GM18505 (cell line): ENCODE measurements around the gene CYBA.
A peak's percentile ranks its signal among the peaks of the same experiment; 100 is the strongest.

Experiments
- ATAC-seq: cut with Tn5 transposase; IDR thresholded peaks from one replicate; pipeline ENCODE4 v1.9.1; 2021; ENCODE audit not compliant: unreplicated experiment
- POLR2A ChIP-seq: IDR thresholded peaks from 4 replicates; pipeline ENCODE4 v1.6.1; 2011; ENCODE audit warnings: borderline replicate concordance; ENCODE audit not compliant: insufficient read depth, insufficient read length; ENCODE audit errors: extremely low read depth

The CYBA gene

DNA sequence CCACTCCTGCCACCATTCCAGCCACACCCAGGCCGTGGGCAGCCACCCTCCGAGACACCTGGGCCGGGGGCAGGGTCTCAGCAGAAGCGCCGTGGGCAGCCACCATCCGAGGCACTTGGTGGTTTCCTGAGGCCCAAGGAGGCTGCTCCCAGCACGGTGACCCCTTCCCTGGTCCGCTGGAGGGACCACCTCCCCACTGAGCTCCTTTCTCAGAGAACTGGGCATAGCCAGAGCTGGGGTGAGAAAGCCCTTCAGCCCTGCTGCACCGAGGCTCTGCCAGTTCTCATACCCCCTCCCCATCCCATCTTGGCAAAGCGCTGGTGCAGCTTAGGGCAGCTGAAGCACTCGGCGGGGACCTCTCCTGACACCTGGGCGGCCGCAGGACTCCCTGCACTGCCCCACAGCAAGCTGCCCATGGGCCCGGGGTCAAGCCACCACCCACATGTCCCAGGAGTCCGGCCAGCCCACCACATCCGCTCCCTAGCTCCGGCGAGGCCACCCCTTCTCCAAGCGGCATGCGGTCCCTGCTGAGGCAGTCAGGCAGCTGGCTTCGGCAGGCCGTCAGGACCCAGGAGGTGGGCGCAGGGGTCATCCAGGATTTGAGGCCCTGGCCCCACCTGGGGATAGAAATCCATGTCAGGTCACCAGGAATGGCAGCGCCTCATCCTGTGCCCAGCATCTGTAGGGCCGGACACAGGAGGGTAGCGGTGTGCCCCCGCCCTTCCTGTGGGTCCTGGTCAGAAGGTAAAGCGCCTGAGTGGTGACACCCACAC, 1.3 kb upstream of the CYBA start:
- peak; percentile 11 for ATAC-seq

DNA sequence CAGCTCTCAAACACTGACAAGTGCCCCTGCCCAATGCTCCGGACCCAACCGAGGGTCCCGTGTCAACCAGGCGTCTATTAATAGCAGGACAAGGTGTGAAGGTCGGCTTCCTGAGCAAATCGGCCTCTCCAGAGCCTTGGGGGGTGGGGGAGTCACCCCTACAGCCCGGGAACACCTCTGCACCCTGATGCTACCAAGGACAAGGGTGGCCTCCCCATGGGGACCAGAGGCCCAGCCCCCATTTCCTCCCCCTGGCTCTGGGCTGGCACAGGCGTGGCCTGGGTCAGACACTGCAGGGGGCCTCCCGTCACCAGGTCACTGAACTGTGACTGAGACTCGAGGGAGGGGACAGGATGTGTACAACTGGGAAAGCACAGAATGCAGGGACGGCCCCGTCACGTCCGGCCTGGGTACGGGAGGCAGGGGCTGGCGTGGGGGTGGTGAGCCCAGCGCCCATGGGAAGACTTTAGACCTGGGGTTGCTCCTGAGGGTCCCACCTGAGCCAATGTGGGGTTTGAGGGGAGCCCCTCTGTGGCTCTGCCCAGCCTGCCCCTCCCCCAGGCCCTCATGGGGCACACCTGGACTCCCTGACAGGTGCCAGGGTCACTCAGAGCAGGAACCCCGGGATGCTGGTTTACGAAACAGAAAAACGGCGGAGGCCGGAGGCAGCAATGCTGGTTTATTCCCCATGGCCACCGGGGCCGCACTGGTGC, 579 bp upstream of the CYBA start:
- peak; percentile 65 for TF ChIP-seq POLR2A
- ATAC-seq: peak; percentile 63

More for the DNA sequence above, 1.3 kb upstream of the CYBA start:
- no peak for TF ChIP-seq POLR2A

DNA sequence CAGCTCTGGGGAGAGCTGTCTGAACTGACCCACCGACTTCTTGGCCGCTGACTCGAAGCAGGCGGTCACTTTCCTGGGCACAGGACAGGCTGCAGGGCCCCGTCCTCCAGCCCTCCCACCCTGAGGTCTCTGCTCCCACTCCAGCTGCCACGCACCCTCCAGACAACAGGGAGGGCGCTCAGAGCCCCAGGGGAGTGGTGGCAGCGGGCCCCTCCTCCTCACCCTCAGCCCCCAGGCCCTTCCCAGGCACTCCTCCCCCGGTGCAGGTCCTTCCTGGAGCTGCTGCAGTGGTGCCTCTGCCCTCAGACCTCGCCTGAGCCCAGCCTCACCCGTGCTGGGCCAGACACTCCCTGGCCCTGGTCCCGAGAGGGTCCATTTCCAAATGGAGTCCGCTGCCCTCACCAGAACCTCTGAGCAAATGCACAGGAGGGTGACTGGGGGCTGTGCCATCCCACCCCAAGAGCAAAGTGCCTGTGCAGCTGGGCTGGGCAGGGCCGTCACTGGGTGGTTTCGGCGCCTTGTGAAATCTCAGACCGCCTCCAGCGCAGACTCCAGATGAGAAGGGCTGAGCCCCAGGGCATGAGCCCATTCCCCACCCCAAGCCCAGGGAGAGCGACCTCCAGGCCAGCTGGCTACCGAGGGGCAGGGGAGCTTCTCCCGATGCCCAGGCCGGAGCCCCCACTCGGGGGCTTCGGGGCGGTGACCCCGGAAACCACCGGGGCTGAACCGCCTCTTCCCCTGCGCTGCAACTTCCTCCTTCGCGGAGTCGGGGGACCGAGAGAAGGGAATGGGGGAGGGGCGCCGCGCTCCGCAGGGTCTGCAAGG, 717 bp downstream of the CYBA start:
- ATAC-seq: peak; percentile 3
- peak; percentile 6 for TF ChIP-seq POLR2A

DNA sequence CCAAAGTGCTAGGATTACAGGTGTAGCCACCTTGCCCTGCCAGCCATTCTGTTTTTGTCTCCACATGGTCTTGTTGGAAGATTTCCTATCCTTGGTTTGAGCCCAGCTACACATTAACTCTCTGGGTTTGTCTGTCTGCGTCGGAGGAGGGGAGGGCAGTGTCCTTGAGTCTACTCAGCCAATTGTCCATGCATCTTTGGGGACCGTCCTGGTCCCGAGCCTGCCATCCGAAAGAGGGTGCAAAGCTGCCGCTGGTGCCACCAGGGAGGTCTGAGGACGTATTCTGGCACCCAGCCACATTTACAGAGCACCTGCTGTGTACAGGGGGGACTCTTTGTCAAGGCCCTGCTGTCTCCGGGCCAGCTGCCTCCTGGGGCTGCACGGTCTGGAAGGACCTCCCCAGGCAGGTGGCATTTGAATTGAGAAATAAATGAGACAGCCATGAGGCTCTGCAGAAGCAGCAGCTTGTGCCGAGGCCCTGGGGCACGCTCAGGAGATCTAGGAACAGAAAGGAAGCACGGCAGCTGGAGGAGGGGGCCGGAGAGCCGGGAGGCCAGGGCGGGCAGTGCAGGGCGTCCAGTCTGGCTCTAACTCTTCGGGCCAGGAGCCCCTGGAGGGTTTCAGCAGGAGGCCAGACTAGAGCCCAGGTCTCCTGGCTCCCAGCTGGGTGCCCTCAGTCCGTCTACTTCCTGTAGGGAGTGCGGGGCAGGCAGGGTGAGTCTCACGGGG, 1.5 kb downstream of the CYBA start:
- no peak for ATAC-seq
- TF ChIP-seq POLR2A: no peak

DNA sequence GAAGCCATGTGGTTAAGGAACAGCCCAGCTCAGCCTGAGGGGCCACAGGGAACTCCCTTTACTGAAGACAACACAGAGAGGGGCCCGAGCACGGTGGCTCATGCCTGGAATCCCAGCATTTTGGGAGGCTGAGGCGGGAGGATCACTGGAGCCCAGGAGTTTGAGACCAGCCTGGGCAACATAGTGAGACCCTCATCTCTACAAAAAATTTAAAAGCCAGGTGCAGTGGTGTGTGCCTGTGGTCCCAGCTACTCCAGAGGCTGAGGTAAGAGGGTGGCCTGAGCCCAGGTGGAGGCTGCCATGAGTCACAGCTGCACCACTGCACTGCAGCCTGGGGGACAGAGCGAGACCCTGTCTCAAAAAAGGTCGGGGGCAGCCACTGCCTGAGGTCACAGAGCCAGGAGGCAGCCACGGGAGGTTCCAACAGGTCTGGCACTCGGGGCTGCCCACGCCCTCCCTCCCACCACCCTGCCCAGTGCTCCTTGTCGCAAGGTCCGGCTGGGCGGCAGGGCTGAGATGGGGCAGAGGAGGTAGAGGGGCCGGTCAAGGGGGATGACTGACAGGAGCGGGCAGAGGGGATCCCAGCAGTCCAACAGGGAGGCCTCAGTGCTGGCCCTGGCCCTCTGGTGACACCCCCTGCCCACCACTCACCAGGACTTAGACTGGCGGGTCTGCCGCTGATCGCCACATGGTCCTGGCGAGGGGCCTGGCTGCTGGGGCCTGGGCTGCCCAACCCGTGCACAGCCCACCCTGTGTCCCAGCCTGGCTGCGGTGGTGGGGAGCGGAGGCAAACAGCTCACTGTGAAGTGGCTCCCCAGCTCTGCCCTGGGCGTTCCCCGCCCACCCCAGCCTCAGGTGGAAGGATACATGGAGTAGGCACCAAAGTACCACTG, 3.4 kb downstream of the CYBA start:
- no peak for ATAC-seq
- TF ChIP-seq POLR2A: no peak

DNA sequence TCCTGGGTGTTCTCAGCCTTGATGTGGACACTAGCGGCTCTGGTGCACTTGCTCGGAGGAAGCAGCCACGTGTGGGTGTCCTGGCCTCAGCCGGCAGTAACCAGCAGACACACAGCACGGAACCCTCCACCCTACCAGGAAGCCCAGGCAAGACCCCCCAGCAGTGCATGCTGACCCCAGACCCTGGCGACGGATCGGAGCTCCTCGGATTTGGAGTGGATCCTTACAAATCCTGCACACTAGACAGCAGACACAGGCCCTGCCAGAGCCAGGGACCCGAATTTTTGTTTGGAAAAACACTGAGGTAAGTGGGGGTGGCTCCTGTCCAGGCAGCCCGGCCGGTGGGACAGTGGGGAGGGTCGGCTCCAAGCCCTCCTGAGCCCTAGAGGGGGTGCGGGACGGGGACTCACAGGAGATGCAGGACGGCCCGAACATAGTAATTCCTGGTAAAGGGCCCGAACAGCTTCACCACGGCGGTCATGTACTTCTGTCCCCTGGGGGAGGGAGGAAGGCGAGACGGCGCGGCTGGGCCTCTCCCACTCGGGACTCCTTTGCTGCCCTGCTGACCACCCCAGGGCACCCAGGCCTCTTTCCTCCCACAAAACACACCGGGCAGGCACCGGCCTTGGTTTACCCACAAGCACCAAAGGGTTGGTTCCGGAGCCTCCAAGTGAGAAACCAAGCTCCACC, 4.4 kb downstream of the CYBA start:
- ATAC-seq: no peak
- no peak for TF ChIP-seq POLR2A

DNA sequence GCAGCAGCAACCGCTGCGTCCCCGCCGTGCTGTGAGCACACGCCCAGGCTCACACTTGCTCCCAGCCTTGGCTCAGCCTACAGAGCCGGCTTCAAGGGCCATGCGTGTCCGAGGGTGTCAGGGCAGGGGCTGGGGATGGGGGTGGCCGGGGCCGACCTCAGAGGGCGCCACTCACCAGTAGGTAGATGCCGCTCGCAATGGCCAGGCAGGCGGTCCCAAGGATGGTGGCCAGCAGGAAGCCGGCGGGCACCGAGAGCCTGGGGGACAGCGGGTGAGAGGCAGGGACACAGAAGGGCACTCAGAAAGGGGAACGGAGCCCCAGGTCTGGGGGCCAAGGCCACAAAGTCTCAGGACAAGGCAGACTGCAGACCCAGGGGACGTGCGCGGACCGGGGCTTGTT, 4.9 kb downstream of the CYBA start:
- no peak for TF ChIP-seq POLR2A
- no peak for ATAC-seq

DNA sequence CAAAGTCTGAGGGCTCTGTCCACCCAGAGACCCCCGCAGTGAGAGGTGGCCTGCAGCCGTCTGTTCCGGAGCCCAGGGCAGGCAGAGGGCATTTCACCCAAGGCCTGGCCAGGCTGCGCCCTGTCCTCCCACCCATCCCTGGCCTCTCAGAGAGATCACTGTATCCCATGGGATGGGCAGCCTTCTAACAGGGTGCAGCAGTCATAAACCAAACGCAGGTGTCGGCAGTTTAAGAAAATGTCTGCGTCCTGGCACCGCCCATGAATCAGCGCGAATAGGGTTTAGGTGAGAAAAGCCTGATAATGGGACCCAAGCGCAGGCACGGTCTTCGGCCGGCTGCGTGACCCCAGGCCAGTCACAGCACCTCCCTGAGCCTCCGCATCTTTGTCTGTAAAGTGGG, 5.4 kb downstream of the CYBA start:
- no peak for ATAC-seq
- TF ChIP-seq POLR2A: no peak

DNA sequence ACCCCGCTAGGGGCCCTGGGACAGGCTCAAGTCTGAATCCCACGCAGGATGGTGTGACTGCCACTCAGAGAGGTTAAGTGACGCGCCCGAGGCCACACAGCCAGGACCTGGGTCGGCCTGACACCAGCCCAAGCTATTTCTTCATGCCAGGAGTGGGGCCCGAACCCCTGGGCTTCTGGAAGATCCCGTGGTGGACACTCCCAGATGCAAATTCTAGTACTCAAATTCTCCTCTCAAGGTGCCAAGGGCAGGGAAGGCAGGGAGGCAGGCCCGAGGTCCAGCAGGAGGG, 7.3 kb downstream of the CYBA start:
- ATAC-seq: no peak
- TF ChIP-seq POLR2A: no peak

DNA sequence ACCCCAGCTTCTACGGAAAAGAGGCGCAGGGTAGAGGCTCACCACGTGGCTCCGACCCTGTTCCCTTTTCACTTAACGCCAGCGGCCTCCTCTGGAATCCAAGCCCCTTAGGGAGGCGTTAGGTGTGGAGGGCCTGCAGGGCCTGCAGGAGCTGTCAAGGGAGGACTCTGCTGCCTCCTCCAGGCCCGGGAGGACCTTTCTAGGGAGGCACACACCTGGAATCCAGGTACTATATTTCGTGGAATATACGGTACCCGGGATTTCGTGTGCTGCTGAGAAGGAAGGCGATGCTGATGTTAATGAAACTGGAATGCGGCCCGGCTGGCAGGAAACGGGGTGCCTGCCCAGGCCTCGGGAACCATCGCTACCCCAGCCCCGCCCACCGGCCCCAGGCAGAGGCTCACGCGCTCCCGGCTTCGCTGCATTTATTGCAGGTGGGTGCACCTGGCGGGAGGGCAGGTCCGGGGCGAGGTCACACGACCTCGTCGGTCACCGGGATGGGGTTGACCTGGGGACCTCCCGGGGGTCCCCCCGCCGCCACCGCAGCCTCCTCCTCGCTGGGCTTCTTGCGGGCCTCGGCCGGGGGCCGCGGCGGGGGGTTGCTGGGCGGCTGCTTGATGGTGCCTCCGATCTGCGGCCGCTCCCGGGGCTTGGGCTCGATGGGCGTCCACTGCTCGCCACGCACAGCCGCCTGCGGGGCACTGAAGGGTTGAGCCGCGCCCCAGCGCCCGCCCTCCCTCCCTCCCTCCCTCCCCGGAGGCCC, 7.8 kb downstream of the CYBA start:
- no peak for ATAC-seq
- no peak for TF ChIP-seq POLR2A
